Naive thymus-derived CD8-positive, alpha-beta T cell (primary cell): Measurements from ENCODE around the gene ASCL2. TPM values are rescaled to one million over a fixed set of nuclear protein-coding genes. Genes with fewer than 3 reads are reported as not detected.

ENCODE experiments used
- ATAC-seq, 2 donors: fragments of 150-1000 bp; cut with Tn5 transposase in 1 of 2; sonication (Bioruptor Pico), chemical (Tn5 transposase) in 1 of 2; 1 replicate in 1 of 2; 2 replicates in 1 of 2; pipeline ENCODE4 v1.10.0; 2021; ENCODE audit warnings: mild to moderate bottlenecking in 2 of 2, moderate library complexity in 2 of 2
- POLR2A ChIA-PET: fragments of 350-600 bp; sonication (Branson Sonifier 250); formaldehyde crosslinking; loops from one replicate; lab custom pipeline; 2021; ENCODE audit warnings: antibody characterized with exemption; lab: Charles Lee
- DNase-seq, 10 donors: peaks; one replicate each; pipeline versions ENCODE4 v3.0.0 to v3.0.0-alpha.2; 2020 to 2022
- H3K27ac Mint-ChIP-seq, 10 donors: one replicate each; pipeline ENCODE4 v1.8.0; 2020 to 2022; ENCODE audit warnings: mild to moderate bottlenecking in 10 of 10, mixed read lengths in 10 of 10, moderate library complexity in 4 of 10, inconsistent platforms in 1 of 10
- H3K27me3 Mint-ChIP-seq, 5 donors: one replicate each; pipeline ENCODE4 v1.8.0; 2021 to 2022; ENCODE audit warnings: mixed read lengths in 5 of 5
- H3K36me3 Mint-ChIP-seq, 3 donors: one replicate each; pipeline ENCODE4 v1.8.0; 2020 to 2022; ENCODE audit warnings: mixed read lengths in 3 of 3, mild to moderate bottlenecking in 2 of 3, inconsistent platforms in 1 of 3
- H3K4me1 Mint-ChIP-seq, 4 donors: one replicate each; pipeline ENCODE4 v1.8.0; 2021 to 2022; ENCODE audit warnings: mixed read lengths in 4 of 4
- H3K4me3 Mint-ChIP-seq, 10 donors: one replicate each; pipeline ENCODE4 v1.8.0; 2020 to 2022; ENCODE audit warnings: mild to moderate bottlenecking in 10 of 10, mixed read lengths in 10 of 10, moderate library complexity in 6 of 10, inconsistent platforms in 1 of 10
- H3K9me3 Mint-ChIP-seq, 9 donors: one replicate each; pipeline ENCODE4 v1.8.0; 2020 to 2022; ENCODE audit warnings: mixed read lengths in 9 of 9, mild to moderate bottlenecking in 3 of 9, inconsistent platforms in 1 of 9, moderate library complexity in 1 of 9
- polyA plus RNA-seq, 3 donors: library from polyadenylated mRNA; unstranded; fragments of 300-500 nt; fragmentation: Illumina TruSeq; gene quantifications; one replicate each; pipeline ENCODE4 v1.2.3, GENCODE V29; 2021
- total RNA-seq, 8 experiments: library from RNA in 2 of 8; stranded (reverse) in 2 of 8; gene quantifications; one replicate each; pipeline ENCODE4 v1.2.3 and lab custom pipeline; 2021 to 2026

Gene ASCL2
- total and polyA plus RNA-seq, 5 experiments from 2014 or later = 0.19 to 2.8 (median 0.23) TPM; not detected in 2

DNA sequence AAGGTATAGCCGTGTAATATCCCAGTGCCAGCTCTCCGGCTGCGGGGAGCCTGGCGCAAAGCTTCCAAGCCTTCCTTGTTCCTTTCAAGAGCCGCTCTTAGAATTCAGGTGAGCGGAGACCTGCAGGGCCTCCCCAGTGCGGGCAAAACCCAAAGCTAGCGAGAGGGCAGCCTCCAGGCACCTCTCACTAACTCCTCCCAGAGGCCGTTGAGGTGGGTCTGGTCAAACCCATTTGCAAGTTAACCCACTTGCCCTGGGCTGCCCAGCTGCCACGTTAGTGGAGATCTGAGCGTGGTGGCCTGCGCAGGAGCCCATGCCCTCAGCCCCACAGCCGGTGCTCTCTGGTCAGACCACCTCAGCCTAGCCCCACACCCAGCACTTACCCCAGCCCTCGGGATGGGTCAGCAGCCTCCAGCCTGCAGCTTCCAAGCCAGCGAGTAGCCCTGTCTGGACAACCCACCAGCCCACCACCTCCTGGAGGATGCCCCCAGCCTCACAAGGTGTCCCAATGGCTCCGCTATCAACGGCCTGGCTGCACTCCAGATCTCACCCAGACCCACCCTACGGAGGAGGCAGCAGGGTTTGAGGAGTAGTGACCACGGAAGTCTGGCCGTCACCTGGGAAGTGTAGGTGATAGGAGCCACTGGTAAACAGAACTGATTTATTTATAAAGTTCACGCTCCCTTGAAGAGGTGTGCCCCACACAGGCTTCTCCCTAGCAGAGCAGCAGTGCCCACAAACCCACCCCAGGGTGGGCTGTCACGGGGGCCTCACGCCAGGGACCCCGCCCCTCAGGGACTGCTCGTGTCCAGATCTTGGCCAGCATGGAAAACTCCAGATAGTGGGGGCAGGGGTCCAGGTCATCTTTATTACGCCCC, 2.3 kb downstream of the ASCL2 start:
- DNase-seq = no peak
- H3K9me3 Mint-ChIP-seq = no peaks in the 10 kb centered on the region
- H3K27me3 Mint-ChIP-seq = peaks cover 0 to 25% (median 3%) of the 10 kb centered on the region in 5 donors
- peak overlapping the region; percentile 33 to 81 (median 64) for H3K4me3 Mint-ChIP-seq
- POLR2A ChIA-PET = interaction anchor here (0.5 to 1.3 kb wide), 2 partner anchors 34 to 604 kb away, joined by 7 to 8 read pairs; partner anchors contain the start of genes C11orf21 and TSPAN32
- H3K4me1 Mint-ChIP-seq = peaks cover 15 to 41% (median 23%) of the 10 kb centered on the region in 4 donors
- no peaks in the 10 kb centered on the region for H3K36me3 Mint-ChIP-seq
- no peak for ATAC-seq
- H3K27ac Mint-ChIP-seq = peak overlapping the region in 2 of 10 donors; percentile 22 to 44

GRCh38 chr11:2267306-2267850, 3.0 kb downstream of the ASCL2 start:
- peak overlapping the region in 3 of 10 donors; percentile 24 to 64 (median 61) for H3K4me3 Mint-ChIP-seq
- DNase-seq (no peak), ATAC-seq (no peak)
- H3K27ac Mint-ChIP-seq = no peak overlapping the region
- no peaks in the 10 kb centered on the region for H3K9me3 Mint-ChIP-seq
- POLR2A ChIA-PET = interaction anchor here (0.5 to 1.3 kb wide), 2 partner anchors 35 to 605 kb away, joined by 7 to 8 read pairs; partner anchors contain the start of genes C11orf21 and TSPAN32
- H3K27me3 Mint-ChIP-seq = peaks cover 0 to 20% (median 3%) of the 10 kb centered on the region in 5 donors
- peaks cover 15 to 38% (median 23%) of the 10 kb centered on the region in 4 donors for H3K4me1 Mint-ChIP-seq
- no peaks in the 10 kb centered on the region for H3K36me3 Mint-ChIP-seq

- peak overlapping the region in 2 of 10 donors; percentile 74 to 84 for H3K27ac Mint-ChIP-seq
- no peaks in the 10 kb centered on the region for H3K9me3 Mint-ChIP-seq
- DNase-seq (no peak), ATAC-seq (no peak)
- POLR2A ChIA-PET = interaction anchor here (1.3 kb wide), 1 partner anchor 36 kb away, joined by 7 read pairs; the partner anchor contains the start of genes C11orf21 and TSPAN32
- H3K36me3 Mint-ChIP-seq = no peaks in the 10 kb centered on the region
- peaks cover 15 to 37% (median 23%) of the 10 kb centered on the region in 4 donors for H3K4me1 Mint-ChIP-seq
- peaks cover 0 to 19% (median 3%) of the 10 kb centered on the region in 5 donors for H3K27me3 Mint-ChIP-seq
- H3K4me3 Mint-ChIP-seq = peak overlapping the region; percentile 7 to 78 (median 69)
Measured at GRCh38 chr11:2266586-2267305, 3.6 kb downstream of the ASCL2 start.

- peak in 1 of 10 donors; percentile 12 for DNase-seq
Measured at GRCh38 chr11:2265854-2266585, 4.4 kb downstream of the ASCL2 start.

DNA sequence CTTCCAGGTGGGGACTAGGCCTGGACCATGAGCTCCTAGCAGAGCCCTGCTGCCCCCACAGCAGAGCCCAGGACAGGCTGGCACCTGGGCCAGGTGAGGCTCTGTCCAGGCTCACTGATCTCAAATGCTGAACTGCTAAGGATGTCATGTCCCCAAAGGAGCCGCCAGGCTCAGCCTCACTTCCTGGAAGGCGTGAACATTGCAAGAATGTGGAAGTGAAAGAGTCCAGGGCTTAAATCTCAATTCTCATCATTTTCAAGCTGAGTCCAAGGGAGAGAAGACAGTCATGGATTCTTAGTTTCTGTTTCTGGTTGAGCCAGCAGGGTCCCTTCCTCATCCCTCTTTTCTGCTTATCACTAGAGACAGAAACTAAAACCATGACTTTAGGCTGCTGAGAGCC, 5.0 kb downstream of the ASCL2 start:
- H3K27me3 Mint-ChIP-seq = peaks cover 0 to 13% (median under 1%) of the 10 kb centered on the region in 5 donors
- ATAC-seq (peak in 1 of 2 donors; percentile 13), DNase-seq (peak in 1 of 10 donors; percentile 5)
- H3K9me3 Mint-ChIP-seq = no peaks in the 10 kb centered on the region
- H3K4me1 Mint-ChIP-seq = peaks cover 12 to 35% (median 20%) of the 10 kb centered on the region in 4 donors
- POLR2A ChIA-PET = interaction anchor here (0.6 to 1.0 kb wide), 2 partner anchors 23 to 46 kb away, joined by 3 read pairs; no protein-coding TSS in a partner anchor
- H3K4me3 Mint-ChIP-seq = peak overlapping the region; percentile 40 to 78 (median 69)
- no peaks in the 10 kb centered on the region for H3K36me3 Mint-ChIP-seq
- peak overlapping the region in 6 of 10 donors; percentile 19 to 84 (median 72) for H3K27ac Mint-ChIP-seq

More at GRCh38 chr11:2265854-2266585, 4.4 kb downstream of the ASCL2 start:
- Mint-ChIP-seq H3K4me3 (peak overlapping the region; percentile 40 to 78 (median 69)), H3K9me3 (no peaks in the 10 kb centered on the region), H3K27ac (peak overlapping the region in 6 of 10 donors; percentile 43 to 84 (median 73)), H3K36me3 (no peaks in the 10 kb centered on the region), H3K4me1 (peaks cover 15 to 37% (median 22%) of the 10 kb centered on the region in 4 donors), H3K27me3 (peaks cover 0 to 16% (median 3%) of the 10 kb centered on the region in 5 donors)
- ATAC-seq = no peak
- POLR2A ChIA-PET = interaction anchor here (1.0 kb wide), 1 partner anchor 23 kb away, joined by 3 read pairs; no protein-coding TSS in a partner anchor

- Mint-ChIP-seq H3K27me3 (peaks cover 0 to 12% (median 0%) of the 10 kb centered on the region in 5 donors), H3K4me1 (peaks cover 12 to 35% (median 20%) of the 10 kb centered on the region in 4 donors), H3K36me3 (no peaks in the 10 kb centered on the region), H3K4me3 (no peak overlapping the region), H3K9me3 (no peaks in the 10 kb centered on the region), H3K27ac (peak overlapping the region in 1 of 10 donors; percentile 14)
- DNase-seq (no peak), ATAC-seq (no peak)
- POLR2A ChIA-PET = interaction anchor here (1.0 to 1.3 kb wide), 2 partner anchors 24 to 35 kb away, joined by 3 read pairs; no protein-coding TSS in a partner anchor
Measured at GRCh38 chr11:2264366-2265053, 5.9 kb downstream of the ASCL2 start.

GRCh38 chr11:2263724-2264360, 6.5 kb downstream of the ASCL2 start:
- Mint-ChIP-seq H3K27me3 (peaks cover 0 to 12% (median 0%) of the 10 kb centered on the region in 5 donors), H3K27ac (no peak overlapping the region), H3K4me3 (no peak overlapping the region), H3K9me3 (no peaks in the 10 kb centered on the region), H3K36me3 (no peaks in the 10 kb centered on the region), H3K4me1 (peaks cover 12 to 35% (median 20%) of the 10 kb centered on the region in 4 donors)
- DNase-seq (no peak), ATAC-seq (no peak)
- POLR2A ChIA-PET = interaction anchor here (1.3 kb wide), 1 partner anchor 35 kb away, joined by 3 read pairs; no protein-coding TSS in a partner anchor

GRCh38 chr11:2263071-2263565, 7.3 kb downstream of the ASCL2 start:
- no peak for DNase-seq
- H3K27ac Mint-ChIP-seq = no peak overlapping the region
- no peak overlapping the region for H3K4me3 Mint-ChIP-seq
- no peaks in the 10 kb centered on the region for H3K36me3 Mint-ChIP-seq
- no peaks in the 10 kb centered on the region for H3K9me3 Mint-ChIP-seq
- ATAC-seq = no peak
- H3K27me3 Mint-ChIP-seq = peaks cover 0 to 6% (median 0%) of the 10 kb centered on the region in 5 donors
- H3K4me1 Mint-ChIP-seq = peaks cover 10 to 28% (median 17%) of the 10 kb centered on the region in 4 donors
- POLR2A ChIA-PET = interaction anchor here (1.3 kb wide), 1 partner anchor 36 kb away, joined by 3 read pairs; no protein-coding TSS in a partner anchor

DNA sequence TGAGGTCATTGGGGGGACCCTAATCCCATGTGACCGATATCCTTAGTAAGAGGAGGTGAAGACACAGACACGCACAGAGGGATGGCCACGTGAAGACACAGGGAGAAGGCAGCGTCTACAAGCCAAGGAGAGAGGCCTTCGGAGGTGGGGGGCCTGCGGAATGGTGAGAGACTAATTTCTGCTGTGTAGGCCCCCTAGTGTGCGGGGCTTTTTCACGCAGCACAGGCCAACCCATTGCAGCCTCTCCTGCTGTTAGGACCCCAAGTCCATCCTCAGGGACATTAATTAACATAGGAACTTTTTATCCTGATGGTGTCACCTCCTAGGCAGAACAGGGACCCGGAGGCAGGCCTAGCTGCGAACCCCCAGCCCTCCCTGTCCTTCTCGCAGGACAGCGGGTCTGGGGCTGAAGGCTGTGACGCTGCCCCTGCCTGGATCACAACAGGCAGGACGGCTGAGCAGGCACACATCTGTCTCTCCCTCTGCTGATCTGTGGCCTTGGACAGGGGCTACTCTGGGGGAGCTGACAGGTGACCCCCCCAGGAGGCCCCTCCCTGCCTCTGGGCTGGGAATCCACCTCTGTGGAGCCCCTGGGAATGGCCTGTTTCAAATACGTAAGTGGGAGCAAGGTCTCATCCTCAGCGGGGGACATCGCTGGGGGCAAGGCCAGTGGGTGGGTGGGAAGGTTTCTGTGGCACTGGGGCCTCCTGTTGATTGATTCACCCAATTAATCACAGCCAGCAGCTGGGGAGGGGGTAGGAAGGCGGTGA, 7.9 kb downstream of the ASCL2 start:
- POLR2A ChIA-PET = no interaction called here
- Mint-ChIP-seq H3K27me3 (peaks cover 0 to 2% (median 0%) of the 10 kb centered on the region in 5 donors), H3K27ac (no peak overlapping the region), H3K4me1 (peaks cover 10 to 23% (median 17%) of the 10 kb centered on the region in 4 donors), H3K4me3 (no peak overlapping the region), H3K36me3 (no peaks in the 10 kb centered on the region), H3K9me3 (no peaks in the 10 kb centered on the region)
- DNase-seq (no peak), ATAC-seq (no peak)
